Adrenal gland (tissue), 12 donors: Measurements from ENCODE around the gene ISG20L2. TPM values are rescaled to one million over a fixed set of nuclear protein-coding genes. Genes with fewer than 3 reads are reported as not detected.

Experiments
- DNase-seq, 7 donors: peaks; one replicate each; pipeline ENCODE4 v3.0.0-alpha.2; 2019 to 2020
- H3K27ac ChIP-seq, 5 donors: fragments of 200-600 bp; sonication (generic) in 4 of 5; 1 replicate in 3 of 5; 2 replicates in 2 of 5; pipeline versions ENCODE4 v1.5.1 to v1.8.0; 2016 to 2020; ENCODE audit warnings: mild to moderate bottlenecking in 1 of 5
- H3K27me3 ChIP-seq: fragments of 200-600 bp; 2 replicates; pipeline ENCODE4 v1.8.0; 2021
- H3K36me3 ChIP-seq, 2 donors: fragments of 200-600 bp; replicated peaks in 1 of 2; 1 replicate in 1 of 2; 2 replicates in 1 of 2; pipeline versions ENCODE4 v1.5.1 to v1.8.0; 2018 to 2022
- H3K4me1 ChIP-seq, 2 donors: fragments of 200-600 bp; replicated peaks in 1 of 2; 1 replicate in 1 of 2; 2 replicates in 1 of 2; pipeline versions ENCODE4 v1.5.1 to v1.8.0; 2018 to 2021
- H3K4me3 ChIP-seq, 4 donors: fragments of 200-600 bp; sonication (generic) in 3 of 4; one replicate each; pipeline ENCODE4 v1.5.1; 2016 to 2018
- H3K9me3 ChIP-seq, 3 donors: fragments of 200-600 bp; sonication (generic) in 1 of 3; replicated peaks in 1 of 3; 1 replicate in 2 of 3; 2 replicates in 1 of 3; pipeline versions ENCODE4 v1.5.1 to v1.8.0; 2016 to 2021
- CTCF ChIP-seq, 6 experiments: fragments of 450-650 bp in 4 of 6; fragments of 200-600 bp in 2 of 6; sonication (generic) in 1 of 6; IDR thresholded peaks; 1 replicate in 5 of 6; 2 replicates in 1 of 6; pipeline versions ENCODE4 v1.5.1 to v1.8.0; 2016 to 2021; ENCODE audit warnings: antibody characterized with exemption in 6 of 6, mild to moderate bottlenecking in 2 of 6, moderate library complexity in 1 of 6
- POLR2A ChIP-seq, 2 donors: fragments of 450-650 bp; IDR thresholded peaks; one replicate each; pipeline ENCODE4 v1.6.1; 2017; ENCODE audit warnings: antibody characterized with exemption in 2 of 2, mild to moderate bottlenecking in 2 of 2, moderate library complexity in 1 of 2
- WGBS, 4 donors: extraction: QIAGEN DNeasy Blood & Tissue Kit in 2 of 4; methylation state at CpG; one replicate each; pipeline versions ENCODE4 v1.1.5 to v1.1.7; 2013 to 2017; 5-methylcytosine and 5-hydroxymethylcytosine counted together
- intact Hi-C, 2 donors: fragments of 100-400 bp; cut with DNase I; formaldehyde crosslinking; loops; one replicate each; pipeline versions ENCODE4 v1.14.1 to v1.15.0; 2022 to 2023
- polyA plus RNA-seq, 3 donors: library from polyadenylated mRNA; stranded (reverse); fragments of 200-250 nt in 2 of 3; fragments of 350-450 nt in 1 of 3; fragmentation: Illumina TruSeq in 1 of 3; extraction: RNeasy Lipid Tissue Mini Kit (QIAGEN cat#74804) in 1 of 3; gene quantifications; one replicate each; pipeline ENCODE4 v1.2.3, GENCODE V29; 2013 to 2014
- total RNA-seq, 9 donors: library from RNA; depleted of rRNA in 4 of 9; stranded (reverse); fragments of >200 nt in 4 of 9; fragments of 120-200 nt in 1 of 9; fragmentation: NEBNext Ultra II Directional in 1 of 9; extraction: Animal tissue kit (Norgen Biotek cat#: 25700) in 1 of 9; gene quantifications; one replicate each; pipeline versions ENCODE4 v1.1.0 to v1.2.4, GENCODE V29; 2013 to 2023
- donor health status: healthy with polysubstance abuse.
- donor health status: Bipolar disorder and iron deficiency.
- donor health status: DM: yes; HTN: yes; CAD: no.
- donor health status: DM: no; HTN: no; CAD: no.
- donor health status: DM: no; HTN: no; CAD: no.
- donor health status: DM: yes; HTN: yes; CAD: no.

The ISG20L2 gene
- total and polyA plus RNA-seq, 12 donors, result 5.5 to 40.0 (median 18.3) TPM

- WGBS, 4 donors, result 74 to 89% (median 83%) methylated on average over 2 of the region's 2 CpGs
- Histone ChIP-seq H3K9me3 (no peaks in the 10 kb centered on the region), H3K27ac (no peak overlapping the region), H3K4me3 (no peak overlapping the region), H3K27me3 (no peaks in the 10 kb centered on the region), H3K4me1 (peaks cover 0 to 8% of the 10 kb centered on the region in 2 donors), H3K36me3 (peaks cover 0 to 39% of the 10 kb centered on the region in 2 donors)
- TF ChIP-seq POLR2A (IDR thresholded peaks at IDR 0.05) (no peak), CTCF (IDR thresholded peaks at IDR 0.05) (no peak)
- no peak for DNase-seq
- intact Hi-C loops, result no loop called here
Observed at GRCh38 chr1:156738916-156739315, 10.3 kb upstream of the ISG20L2 start.

- no peaks in the 10 kb centered on the region for H3K27me3 ChIP-seq
- DNase-seq, result no peak
- intact Hi-C loops, result no loop called here
- H3K9me3 ChIP-seq, result no peaks in the 10 kb centered on the region
- TF ChIP-seq CTCF (IDR thresholded peaks at IDR 0.05) (no peak), POLR2A (IDR thresholded peaks at IDR 0.05) (no peak)
- H3K4me3 ChIP-seq, result no peak overlapping the region
- H3K36me3 ChIP-seq, result peaks cover 0 to 36% of the 10 kb centered on the region in 2 donors
- H3K4me1 ChIP-seq, result peaks cover 0 to 8% of the 10 kb centered on the region in 2 donors
- 60 to 78% (median 73%) methylated on average over 7 to 10 of the region's 10 CpGs for WGBS, 4 donors
- no peak overlapping the region for H3K27ac ChIP-seq
Observed at GRCh38 chr1:156738407-156738806, 9.8 kb upstream of the ISG20L2 start.

DNA sequence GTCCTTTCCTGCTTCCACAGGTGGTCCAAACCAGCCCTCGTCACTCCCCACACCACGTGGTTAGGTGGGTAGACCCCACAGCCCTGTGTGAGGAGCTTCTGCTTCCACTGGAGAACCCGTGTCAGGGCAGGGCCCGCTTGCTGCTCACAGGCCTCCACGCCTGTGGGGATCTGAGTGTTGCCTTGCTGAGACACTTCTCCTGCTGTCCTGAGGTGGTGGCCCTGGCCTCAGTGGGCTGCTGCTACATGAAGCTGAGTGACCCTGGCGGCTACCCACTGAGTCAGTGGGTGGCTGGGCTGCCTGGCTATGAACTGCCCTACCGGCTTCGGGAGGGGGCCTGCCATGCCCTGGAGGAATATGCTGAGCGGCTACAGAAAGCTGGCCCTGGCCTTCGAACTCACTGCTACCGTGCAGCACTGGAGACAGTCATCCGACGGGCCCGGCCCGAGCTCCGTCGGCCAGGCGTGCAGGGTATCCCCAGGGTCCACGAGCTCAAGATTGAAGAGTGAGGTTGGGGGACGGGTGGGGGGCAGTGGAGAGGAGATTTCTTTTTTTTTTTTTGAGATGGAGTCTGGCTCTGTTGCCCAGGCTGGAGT is 5.5 kb upstream of the ISG20L2 start:
- no peak for DNase-seq
- Histone ChIP-seq H3K27me3 (no peaks in the 10 kb centered on the region), H3K9me3 (no peaks in the 10 kb centered on the region), H3K36me3 (peaks cover 0 to 24% of the 10 kb centered on the region in 2 donors), H3K4me3 (no peak overlapping the region), H3K27ac (no peak overlapping the region), H3K4me1 (peaks cover 6% of the 10 kb centered on the region in 2 donors)
- intact Hi-C loops, result no loop called here
- TF ChIP-seq POLR2A (IDR thresholded peaks at IDR 0.05) (no peak), CTCF (IDR thresholded peaks at IDR 0.05) (no peak)
- WGBS, 4 donors, result 93 to 97% (median 94%) methylated on average over 17 to 20 of the region's 20 CpGs

DNA sequence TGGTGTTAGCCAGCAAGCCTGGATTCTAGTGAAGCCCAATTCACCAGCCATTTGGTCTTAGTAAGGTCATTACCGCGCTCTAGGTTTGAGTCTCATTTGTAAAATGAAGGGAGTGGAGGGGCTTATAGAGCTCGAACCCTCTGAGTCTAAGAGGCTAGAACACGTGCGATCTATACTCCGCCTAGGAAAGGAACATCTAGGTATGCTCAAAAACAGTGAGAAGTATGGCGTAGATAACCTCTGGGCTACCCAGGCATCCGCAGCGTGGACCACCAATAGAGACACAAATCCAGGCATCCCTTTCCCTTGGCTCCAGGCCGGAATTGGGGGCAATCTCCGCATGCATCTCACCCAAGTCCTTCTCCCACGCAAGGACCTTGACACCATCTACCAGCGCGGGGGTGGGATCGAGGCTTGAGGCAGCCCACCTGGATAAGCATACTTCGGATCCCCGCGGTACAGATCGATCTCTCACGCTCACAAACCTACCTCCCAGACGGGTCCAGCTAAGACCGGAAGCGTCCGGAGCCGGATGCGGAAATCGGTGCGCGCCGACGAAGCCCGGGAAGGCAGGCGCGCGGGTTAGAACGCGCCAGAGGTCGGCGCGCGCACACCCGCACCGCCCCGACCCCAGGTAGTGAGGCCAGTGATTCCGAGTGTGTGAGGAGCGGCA is 504 bp downstream of the ISG20L2 start, which contains the start of gene METTL25B:
Gene METTL25B, plus strand, starts transcription at position 544 of the 673 bp plus-strand sequence. CDS start 636 bp downstream, outside the sequence.
- peaks cover 0 to 13% of the 10 kb centered on the region in 2 donors for H3K36me3 ChIP-seq
- intact Hi-C loops, result loop anchor here in 1 of 2 donors (10.0 kb wide), 1 partner anchor 137 kb away; the partner anchor contains the start of gene NTRK1
- TF ChIP-seq CTCF (IDR thresholded peaks at IDR 0.05) (no peak), POLR2A (IDR thresholded peaks at IDR 0.05) (peak in 1 of 2 donors; percentile 14)
- peak within 1 kb of the TSS; percentile 84 to 98 (median 90) for H3K27ac ChIP-seq
- 0 to 1% (median 0%) methylated on average over 8 to 46 of the region's 46 CpGs for WGBS, 4 donors
- no peaks in the 10 kb centered on the region for H3K9me3 ChIP-seq
- peaks cover 31 to 42% of the 10 kb centered on the region in 2 donors for H3K4me1 ChIP-seq
- no peaks in the 10 kb centered on the region for H3K27me3 ChIP-seq
- peak within 1 kb of the TSS; percentile 81 to 96 (median 93) for H3K4me3 ChIP-seq
- peak; percentile 83 to 90 (median 86) for DNase-seq
